Tibial nerve (tissue), 4 donors: Measurements from ENCODE around the gene SCEL.

Experiments
- CTCF ChIP-seq, 5 experiments: fragments of 200-600 bp in 3 of 5; fragments of 450-650 bp in 2 of 5; sonication (generic) in 3 of 5; IDR thresholded peaks; one replicate each; pipeline ENCODE4 v1.5.1; 2016 to 2019; ENCODE audit warnings: antibody characterized with exemption in 5 of 5, mild to moderate bottlenecking in 3 of 5, moderate library complexity in 2 of 5
- EP300 ChIP-seq, 2 donors: sonication (generic); formaldehyde crosslinking; IDR thresholded peaks; one replicate each; pipeline ENCODE4 v1.6.1; 2017; ENCODE audit warnings: antibody characterized with exemption in 2 of 2, mild to moderate bottlenecking in 1 of 2
- POLR2A ChIP-seq, 2 donors: fragments of 450-650 bp; IDR thresholded peaks; one replicate each; pipeline ENCODE4 v1.6.1; 2017; ENCODE audit warnings: antibody characterized with exemption in 2 of 2, mild to moderate bottlenecking in 2 of 2, moderate library complexity in 2 of 2

DNA sequence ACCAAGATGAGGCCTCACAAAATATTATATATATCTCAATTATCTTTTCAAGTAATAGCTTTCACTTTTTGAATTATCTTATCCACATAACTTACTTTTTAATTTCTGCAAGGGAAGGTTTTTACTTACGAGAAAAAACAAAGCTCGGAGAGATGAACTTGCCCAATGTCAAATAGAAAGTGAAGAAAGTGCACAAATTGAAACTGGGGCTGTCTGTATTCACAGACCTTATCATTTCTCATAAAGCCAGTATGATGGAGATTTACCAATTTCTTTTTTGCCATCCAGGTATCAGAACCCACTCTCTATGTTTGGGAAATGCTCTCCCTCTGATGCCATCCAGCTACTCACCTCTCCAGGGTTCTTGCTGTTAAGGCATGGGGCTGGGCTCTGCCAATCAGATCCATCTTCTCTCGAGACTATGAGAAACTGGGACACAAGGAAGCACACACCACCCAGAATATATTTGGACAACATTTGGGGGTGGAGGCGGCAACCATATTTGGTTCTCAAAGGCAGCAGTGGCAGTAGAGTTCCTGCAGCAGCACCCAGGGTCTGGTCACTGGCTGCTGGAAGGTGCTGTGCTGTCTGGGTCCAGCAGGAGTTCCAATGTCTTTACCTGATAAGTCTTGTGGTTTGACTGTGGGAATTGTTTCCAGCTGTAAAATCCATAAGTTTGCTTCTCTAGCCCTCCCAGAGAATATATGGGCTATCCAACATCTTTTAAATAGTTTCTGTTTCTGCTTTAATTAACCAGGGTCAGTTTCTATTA lies 45.8 kb upstream of the SCEL start:
- TF ChIP-seq EP300 (IDR thresholded peaks at IDR 0.05) (no peak), CTCF (IDR thresholded peaks at IDR 0.05) (no peak), POLR2A (IDR thresholded peaks at IDR 0.05) (no peak)
